Activated CD8-positive, alpha-beta T cell treated with anti-CD3 and anti-CD28 coated beads, Interleukin-2, amount 10 ng/mL, durations not matched to agents 7 days and 5 days (primary cell): Measurements from ENCODE around the gene ACO2. TPM values are rescaled to one million over a fixed set of nuclear protein-coding genes. Genes with fewer than 3 reads are reported as not detected.
"Not testable (repeated sequence)": the region's sequence is repeated elsewhere in the genome, so short reads cannot be mapped to it uniquely, and the experiment has no call there.

Experiments
- ATAC-seq: fragments of 150-1000 bp; cut with Tn5 transposase; one replicate; pipeline ENCODE4 v1.10.0; 2021; ENCODE audit warnings: moderate library complexity
- CTCF ChIA-PET: fragments of 350-600 bp; sonication (Branson Sonifier 250); formaldehyde crosslinking; loops from one replicate; lab custom pipeline; 2021; ENCODE audit warnings: antibody characterized with exemption; lab: Charles Lee
- POLR2A ChIA-PET: fragments of 350-600 bp; sonication (Branson Sonifier 250); formaldehyde crosslinking; loops from one replicate; lab custom pipeline; 2021; ENCODE audit warnings: antibody characterized with exemption; lab: Charles Lee
- DNase-seq: peaks from one replicate; pipeline ENCODE4 v3.0.0-alpha.2; 2020
- H3K27ac Mint-ChIP-seq: one replicate; pipeline ENCODE4 v1.8.0; 2021; ENCODE audit warnings: mild to moderate bottlenecking, mixed read lengths
- H3K27me3 Mint-ChIP-seq: one replicate; pipeline ENCODE4 v1.8.0; 2021; ENCODE audit warnings: low read depth, mixed read lengths
- H3K36me3 Mint-ChIP-seq: one replicate; pipeline ENCODE4 v1.8.0; 2021; ENCODE audit warnings: low read depth, mixed read lengths
- H3K4me1 Mint-ChIP-seq: one replicate; pipeline ENCODE4 v1.8.0; 2021; ENCODE audit warnings: low read depth, mixed read lengths
- H3K4me3 Mint-ChIP-seq: one replicate; pipeline ENCODE4 v1.8.0; 2021; ENCODE audit warnings: mild to moderate bottlenecking, mixed read lengths
- H3K9me3 Mint-ChIP-seq: one replicate; pipeline ENCODE4 v1.8.0; 2022; ENCODE audit warnings: mixed read lengths; ENCODE audit not compliant: insufficient read depth
- total RNA-seq, 2 experiments: library from RNA; stranded (reverse); gene quantifications; one replicate each; pipeline ENCODE4 v1.2.3, GENCODE V29; 2021

The ACO2 gene
- 10 to 100 TPM; 91.8 to 97.1 TPM for total RNA-seq

- Mint-ChIP-seq H3K27me3 (no peaks in the 10 kb centered on the region), H3K4me3 (peak within 1 kb of the TSS; percentile 89), H3K4me1 (peaks cover 53% of the 10 kb centered on the region), H3K27ac (peak within 1 kb of the TSS; percentile 98), H3K36me3 (peaks cover 45% of the 10 kb centered on the region), H3K9me3 (no peaks in the 10 kb centered on the region)
- DNase-seq = peak; percentile 99
- ATAC-seq = peak; percentile 92
- ChIA-PET CTCF (interaction anchor here (0.8 to 2.5 kb wide), 15 partner anchors 11 to 229 kb away, joined by 3 to 19 read pairs (median 4); partner anchors contain the start of gene TOB2), POLR2A (interaction anchor here (0.6 to 13.8 kb wide), 21 partner anchors 10 to 182 kb away, joined by 3 to 218 read pairs (median 5); partner anchors contain the start of genes DESI1, PMM1, POLR3H and RANGAP1)
These were observed at the start of gene ACO2, which contains the start of gene PHF5A for GRCh38 chr22:41468381-41469217. TSS of gene ACO2 (plus strand) at chr22:41469117. CDS start at chr22:41469147, 30 bp downstream. TSS of gene PHF5A (minus strand) at chr22:41468692. CDS start at chr22:41468653, 39 bp downstream.

- CTCF ChIA-PET = interaction anchor here (1.4 kb wide), 1 partner anchor 22 kb away, joined by 6 read pairs; no protein-coding TSS in a partner anchor
- peak; percentile 62 for ATAC-seq
These were observed 43.1 kb upstream of the ACO2 start for GRCh38 chr22:41425660-41426365.

GRCh38 chr22:41429232-41429950 lies 39.5 kb upstream of the ACO2 start:
- H3K4me1 Mint-ChIP-seq = peaks cover 15% of the 10 kb centered on the region
- no peak for DNase-seq
- H3K9me3 Mint-ChIP-seq = no peaks in the 10 kb centered on the region
- ChIA-PET POLR2A (interaction anchor here (1.2 kb wide), 1 partner anchor 16 kb away, joined by 3 read pairs; no protein-coding TSS in a partner anchor), CTCF (interaction anchor here (0.6 kb wide), 1 partner anchor 414 kb away, joined by 3 read pairs; no protein-coding TSS in a partner anchor)
- peaks cover 30% of the 10 kb centered on the region for H3K36me3 Mint-ChIP-seq
- H3K27ac Mint-ChIP-seq = no peak overlapping the region
- peak; percentile 18 for ATAC-seq
- H3K27me3 Mint-ChIP-seq = no peaks in the 10 kb centered on the region
- no peak overlapping the region for H3K4me3 Mint-ChIP-seq

More at GRCh38 chr22:41425660-41426365, 43.1 kb upstream of the ACO2 start:
- POLR2A ChIA-PET = interaction anchor here (0.6 to 1.6 kb wide), 7 partner anchors 14 to 1238 kb away, joined by 3 to 8 read pairs (median 3); partner anchors contain the start of genes ACO2, PHF5A and TOB2
- H3K4me3 Mint-ChIP-seq = no peak overlapping the region
- peak overlapping the region; percentile 63 for H3K27ac Mint-ChIP-seq
- peak; percentile 62 for DNase-seq
- H3K27me3 Mint-ChIP-seq = no peaks in the 10 kb centered on the region
- peaks cover 19% of the 10 kb centered on the region for H3K36me3 Mint-ChIP-seq
- no peaks in the 10 kb centered on the region for H3K9me3 Mint-ChIP-seq
- H3K4me1 Mint-ChIP-seq = peaks cover 15% of the 10 kb centered on the region

- no peak for DNase-seq
- ChIA-PET CTCF (no interaction called here), POLR2A (no interaction called here)
- H3K27ac Mint-ChIP-seq = no peak overlapping the region
- no peaks in the 10 kb centered on the region for H3K27me3 Mint-ChIP-seq
- no peak overlapping the region for H3K4me3 Mint-ChIP-seq
- no peak for ATAC-seq
- H3K9me3 Mint-ChIP-seq = no peaks in the 10 kb centered on the region
- peaks cover 30% of the 10 kb centered on the region for H3K36me3 Mint-ChIP-seq
- peaks cover 15% of the 10 kb centered on the region for H3K4me1 Mint-ChIP-seq
These were observed 39.0 kb upstream of the ACO2 start for GRCh38 chr22:41429951-41430332.

- no peaks in the 10 kb centered on the region for H3K27me3 Mint-ChIP-seq
- H3K36me3 Mint-ChIP-seq = peaks cover 41% of the 10 kb centered on the region
- no peak for DNase-seq
- H3K4me3 Mint-ChIP-seq = no peak overlapping the region
- ChIA-PET CTCF (no interaction called here), POLR2A (no interaction called here)
- no peak for ATAC-seq
- H3K9me3 Mint-ChIP-seq = no peaks in the 10 kb centered on the region
- H3K27ac Mint-ChIP-seq = no peak overlapping the region
- peaks cover 4% of the 10 kb centered on the region for H3K4me1 Mint-ChIP-seq
These were observed 37.3 kb upstream of the ACO2 start for GRCh38 chr22:41431656-41432055.

GRCh38 chr22:41433480-41433879 lies 35.4 kb upstream of the ACO2 start:
- H3K9me3 Mint-ChIP-seq, H3K27ac Mint-ChIP-seq, H3K4me3 Mint-ChIP-seq, ATAC-seq, POLR2A ChIA-PET, H3K27me3 Mint-ChIP-seq, CTCF ChIA-PET, H3K4me1 Mint-ChIP-seq, DNase-seq: not testable (repeated sequence)
- peaks cover 45% of the 10 kb centered on the region for H3K36me3 Mint-ChIP-seq

- CTCF ChIA-PET, H3K4me3 Mint-ChIP-seq, H3K4me1 Mint-ChIP-seq, DNase-seq, ATAC-seq, H3K9me3 Mint-ChIP-seq, H3K27me3 Mint-ChIP-seq: not testable (repeated sequence)
- POLR2A ChIA-PET = interaction anchor here (0.8 to 1.3 kb wide), 2 partner anchors 10 to 314 kb away, joined by 3 to 5 read pairs; no protein-coding TSS in a partner anchor
- H3K27ac Mint-ChIP-seq = peak overlapping the region; percentile 60
- peaks cover 45% of the 10 kb centered on the region for H3K36me3 Mint-ChIP-seq
These were observed 34.4 kb upstream of the ACO2 start for GRCh38 chr22:41434361-41435003.

GRCh38 chr22:41435560-41435959 lies 33.4 kb upstream of the ACO2 start:
- peak overlapping the region; percentile 12 for H3K27ac Mint-ChIP-seq
- ChIA-PET POLR2A (interaction anchor here (1.3 kb wide), 1 partner anchor 9 kb away, joined by 5 read pairs; no protein-coding TSS in a partner anchor), CTCF (interaction anchor here (1.7 kb wide), 1 partner anchor 32 kb away, joined by 5 read pairs; no protein-coding TSS in a partner anchor)
- peaks cover 45% of the 10 kb centered on the region for H3K36me3 Mint-ChIP-seq
- H3K4me1 Mint-ChIP-seq = no peaks in the 10 kb centered on the region
- ATAC-seq (no peak), DNase-seq (no peak)
- H3K9me3 Mint-ChIP-seq = no peaks in the 10 kb centered on the region
- no peaks in the 10 kb centered on the region for H3K27me3 Mint-ChIP-seq
- H3K4me3 Mint-ChIP-seq = no peak overlapping the region

GRCh38 chr22:41436322-41437113 lies 32.4 kb upstream of the ACO2 start:
- Mint-ChIP-seq H3K9me3 (no peaks in the 10 kb centered on the region), H3K4me1 (no peaks in the 10 kb centered on the region), H3K4me3 (no peak overlapping the region), H3K27ac (peak overlapping the region; percentile 63), H3K27me3 (no peaks in the 10 kb centered on the region), H3K36me3 (peaks cover 42% of the 10 kb centered on the region)
- ChIA-PET POLR2A (interaction anchor here (0.7 kb wide), 1 partner anchor 10 kb away, joined by 3 read pairs; the partner anchor contains the start of gene TOB2), CTCF (interaction anchor here (1.7 kb wide), 2 partner anchors 10 to 33 kb away, joined by 3 to 5 read pairs; partner anchors contain the start of gene TOB2)
- no peak for ATAC-seq
- no peak for DNase-seq

- Mint-ChIP-seq H3K27ac (no peak overlapping the region), H3K4me3 (no peak overlapping the region), H3K27me3 (no peaks in the 10 kb centered on the region), H3K9me3 (no peaks in the 10 kb centered on the region), H3K36me3 (peaks cover 39% of the 10 kb centered on the region), H3K4me1 (peaks cover 2% of the 10 kb centered on the region)
- CTCF ChIA-PET = interaction anchor here (0.6 to 1.7 kb wide), 6 partner anchors 9 to 199 kb away, joined by 3 to 5 read pairs (median 3); partner anchors contain the start of gene TOB2
- ATAC-seq = no peak
- no peak for DNase-seq
- POLR2A ChIA-PET = interaction anchor here (1.0 kb wide), 1 partner anchor 10 kb away, joined by 5 read pairs; the partner anchor contains the start of gene TOB2
These were observed 31.7 kb upstream of the ACO2 start for GRCh38 chr22:41437198-41437597.
